CD4-positive, alpha-beta T cell treated with Interleukin-15 for 1 hour (primary cell): ENCODE data around the gene NPC2.

Source experiments
- DNase-seq: peaks from one replicate; pipeline ENCODE4 v3.0.0-alpha.2; 2020

NPC2 gene

DNA sequence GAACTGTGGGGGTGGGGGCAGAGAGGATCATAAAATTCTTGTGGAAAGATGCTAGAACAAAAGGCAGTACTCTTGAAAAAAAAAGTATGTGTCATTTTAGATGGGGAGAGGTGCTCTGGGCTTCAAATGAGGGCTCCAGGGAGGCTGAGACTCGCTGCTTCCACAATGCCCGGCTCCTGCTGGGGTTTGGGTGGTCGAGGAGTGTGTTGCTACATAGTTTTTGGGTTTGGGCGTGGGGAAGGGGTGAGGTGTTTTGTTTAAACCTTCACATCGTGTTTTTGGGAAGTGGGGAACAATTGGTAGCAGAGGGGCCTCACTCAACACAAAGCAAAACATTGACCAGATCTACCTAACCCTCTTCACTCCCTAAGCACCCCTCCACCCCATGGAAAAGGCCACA lies 8.6 kb upstream of the NPC2 start:
- DNase-seq, result no peak

DNA sequence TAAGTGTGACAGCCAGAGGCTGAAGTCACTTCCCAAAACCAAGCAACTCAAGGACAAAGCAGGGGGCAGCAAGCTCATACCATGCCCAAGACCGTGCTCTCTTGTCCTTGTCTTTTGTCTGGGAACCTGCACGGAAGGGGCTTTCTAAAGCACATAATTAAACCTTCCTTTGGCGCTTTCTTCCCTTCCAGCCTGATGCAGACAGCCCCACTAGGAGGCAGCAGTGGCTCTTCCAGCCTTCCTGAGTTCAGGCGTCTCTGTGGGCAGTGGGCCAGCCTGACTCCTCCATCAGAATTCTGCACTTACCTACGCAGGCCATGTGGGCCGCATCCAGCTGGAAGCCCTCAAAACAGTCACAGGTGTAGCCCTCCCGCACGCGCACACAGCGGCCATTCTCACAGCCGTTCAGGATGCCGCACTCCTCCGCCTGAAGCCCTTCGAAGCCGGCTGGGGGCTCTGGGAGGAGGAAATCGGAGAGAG lies 8.1 kb upstream of the NPC2 start:
- DNase-seq, result no peak

DNA sequence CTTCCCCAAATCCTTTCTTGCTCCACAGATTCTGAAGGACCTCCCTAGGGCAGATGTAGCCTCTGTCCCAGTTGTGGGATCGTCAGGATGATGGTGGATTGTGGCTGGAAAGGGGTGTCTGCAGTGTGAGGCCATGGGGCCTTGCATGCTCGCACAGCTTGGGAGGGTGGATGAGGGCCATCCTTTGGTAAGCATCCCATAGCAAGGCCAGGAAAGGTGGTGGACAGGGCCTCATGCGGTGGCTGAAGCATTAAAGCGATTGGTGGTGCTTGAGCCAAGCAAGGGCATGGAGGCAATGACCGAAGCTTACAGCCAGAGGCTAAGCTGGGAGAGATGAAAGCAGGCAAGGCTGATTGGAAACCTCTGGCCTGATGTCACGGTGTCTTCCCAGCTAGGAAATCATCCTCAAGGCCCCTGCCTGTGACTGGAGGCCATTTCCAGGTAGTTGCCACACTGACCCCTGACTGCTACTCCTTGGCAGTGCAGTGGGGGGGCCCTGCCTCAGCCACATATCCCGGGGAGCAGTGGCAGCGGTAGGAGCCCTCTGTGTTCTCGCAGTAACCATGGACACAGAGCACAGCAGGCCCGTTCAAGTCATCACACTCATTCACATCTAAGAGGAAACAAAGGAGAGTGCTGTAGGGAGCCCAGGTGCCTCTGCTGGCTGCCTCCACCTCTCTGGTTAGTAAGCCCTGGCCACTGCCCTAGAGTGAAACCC lies 7.5 kb upstream of the NPC2 start:
- DNase-seq, result no peak

DNA sequence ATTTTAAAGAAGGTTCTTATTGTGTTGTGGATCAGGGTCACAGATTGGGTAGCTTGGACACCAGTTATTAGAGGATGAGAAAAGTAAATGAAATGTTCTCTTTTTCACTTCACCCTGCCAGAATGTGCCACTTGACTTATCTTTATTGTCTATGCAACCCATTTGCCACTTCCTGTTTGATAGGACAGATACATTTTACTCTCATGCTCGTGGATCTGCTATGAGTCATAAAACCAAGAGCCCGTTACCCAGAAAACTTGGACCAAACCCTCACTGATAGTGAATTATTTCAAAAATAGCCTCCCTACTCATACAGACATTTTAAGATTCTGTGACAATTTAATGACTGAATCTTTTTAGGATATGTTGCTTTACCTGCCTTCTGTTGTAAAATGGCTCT lies 2.3 kb upstream of the NPC2 start:
- no peak for DNase-seq

DNA sequence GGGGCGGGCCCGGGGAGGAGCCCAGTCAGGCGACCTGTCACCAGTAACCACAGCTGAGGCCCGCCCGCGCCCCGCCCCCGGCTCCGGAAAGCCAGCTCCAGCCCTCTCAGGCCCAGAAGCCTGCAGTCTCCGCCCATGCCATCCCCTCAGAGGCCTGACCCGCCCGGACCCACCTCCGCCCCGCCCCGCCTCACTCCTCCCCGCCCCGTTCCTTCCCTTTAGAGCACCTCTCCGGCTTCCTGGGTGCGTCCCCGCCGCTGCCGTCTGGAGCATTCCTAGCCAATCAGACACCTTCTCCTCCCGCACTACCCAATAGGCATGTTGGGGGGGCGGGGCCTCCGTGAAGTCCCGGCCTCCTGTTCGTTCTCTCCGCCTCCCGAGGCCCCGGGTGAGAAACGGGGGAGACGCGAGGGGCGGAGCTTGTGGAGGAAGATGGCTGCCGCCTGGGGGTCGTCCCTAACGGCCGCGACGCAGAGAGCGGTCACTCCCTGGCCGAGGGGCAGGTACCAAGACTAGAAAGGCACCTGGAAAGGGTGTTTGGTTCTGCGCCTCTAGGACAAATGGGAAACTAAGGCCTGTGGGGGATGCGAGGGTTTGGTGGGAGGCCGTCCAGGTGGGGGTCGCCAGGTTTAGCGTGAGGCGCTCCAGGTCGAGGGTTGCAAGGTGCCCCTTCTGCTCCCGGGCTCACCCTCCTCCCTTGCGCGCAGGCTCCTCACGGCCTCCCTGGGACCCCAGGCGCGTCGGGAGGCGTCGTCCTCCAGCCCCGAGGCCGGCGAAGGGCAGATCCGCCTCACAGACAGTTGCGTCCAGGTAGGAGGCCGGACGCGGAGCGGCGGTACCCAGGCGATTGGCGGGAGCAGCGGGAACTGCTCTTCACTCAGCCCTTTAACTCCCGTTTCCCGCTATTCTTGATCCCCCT lies 497 bp upstream of the NPC2 start, which contains the start of gene ISCA2:
Gene ISCA2, plus strand, starts transcription at position 423 of the 919 bp plus-strand sequence. Its CDS starts 10 bp downstream, at position 433.
- DNase-seq, result peak; percentile 100

DNA sequence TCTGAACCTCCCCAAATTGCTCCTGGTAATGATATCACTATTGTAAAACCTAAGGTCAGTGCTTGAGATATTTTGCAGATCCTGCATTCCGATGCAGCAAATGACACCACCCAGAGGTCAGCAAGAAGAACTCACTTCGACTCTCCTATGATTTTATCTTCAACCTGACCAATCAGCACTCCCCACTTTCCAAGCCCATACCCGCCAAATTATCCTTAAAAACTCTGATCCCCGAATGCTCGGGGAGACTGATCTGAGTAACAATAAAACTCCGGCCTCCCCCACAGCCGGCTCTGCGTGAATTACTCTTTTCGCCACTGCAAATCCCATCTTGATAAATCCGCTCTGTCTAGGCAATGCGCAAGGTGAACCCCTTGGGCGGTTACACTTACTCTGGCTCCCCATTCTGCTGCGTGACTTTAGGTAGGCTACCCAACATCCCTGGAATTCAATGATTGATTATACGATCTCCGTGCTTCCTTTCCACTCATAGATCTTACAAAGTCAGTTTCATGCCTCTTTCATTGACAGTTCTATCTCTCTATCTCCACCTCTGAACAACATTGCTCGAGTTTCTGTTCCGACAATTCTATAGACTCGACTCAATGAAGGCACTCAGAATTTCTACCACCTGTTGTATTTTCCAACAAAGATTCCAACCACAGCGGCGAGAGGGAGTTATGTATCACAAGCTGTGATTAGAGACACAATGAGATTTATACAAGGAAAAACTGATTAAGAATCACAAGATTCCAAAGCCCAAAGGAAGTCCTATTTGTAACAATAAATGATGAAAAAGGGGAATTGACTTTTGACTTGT lies 939 bp downstream of the NPC2 start:
- peak; percentile 43 for DNase-seq

DNA sequence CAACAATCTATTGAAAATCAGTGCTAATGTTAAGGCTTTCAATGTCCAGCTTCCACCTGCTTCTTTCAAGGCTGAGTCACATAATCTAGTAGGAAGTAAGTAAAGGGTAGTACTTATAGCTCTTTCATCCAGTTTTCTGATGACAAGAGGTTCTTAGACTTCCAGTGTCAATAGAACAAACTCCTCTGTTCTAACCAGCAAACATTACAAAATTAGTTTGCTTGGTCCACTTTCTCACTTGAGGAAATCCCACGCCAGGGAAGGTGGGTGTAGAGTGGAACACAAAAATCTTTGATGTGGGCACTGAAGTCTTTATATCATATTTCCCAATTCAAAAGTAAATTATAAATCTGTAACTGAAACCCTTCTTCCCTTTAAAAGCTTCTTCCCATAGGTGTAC lies 2.6 kb downstream of the NPC2 start:
- DNase-seq, result no peak

DNA sequence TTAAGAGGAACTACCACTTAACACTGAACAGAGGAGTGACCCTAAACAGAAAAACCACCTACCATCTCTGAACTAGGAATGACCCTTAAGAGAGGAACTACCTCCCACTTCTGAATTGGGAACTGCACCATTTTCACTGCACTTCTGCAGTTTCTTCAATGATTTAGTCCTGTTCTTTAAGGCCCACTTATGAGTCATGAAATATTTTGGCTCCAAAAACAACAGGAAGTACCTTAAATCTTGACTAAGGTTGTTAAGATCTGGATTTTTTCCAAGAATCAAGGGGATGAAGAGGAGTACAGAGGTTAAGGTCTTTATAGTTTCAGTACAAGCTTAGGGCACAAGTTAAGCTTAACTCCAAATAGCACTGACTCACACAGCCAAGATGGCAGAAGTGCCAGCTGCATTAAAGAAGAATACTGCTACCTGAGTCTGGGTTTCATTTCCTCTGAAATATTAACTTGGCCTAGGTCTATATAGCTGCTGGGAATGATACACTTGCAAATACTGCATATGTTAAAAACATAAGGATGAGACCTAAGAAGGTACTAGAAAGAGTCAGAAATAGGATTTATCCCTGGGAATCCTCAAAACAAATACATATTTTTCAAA lies 4.2 kb downstream of the NPC2 start:
- DNase-seq, result no peak

DNA sequence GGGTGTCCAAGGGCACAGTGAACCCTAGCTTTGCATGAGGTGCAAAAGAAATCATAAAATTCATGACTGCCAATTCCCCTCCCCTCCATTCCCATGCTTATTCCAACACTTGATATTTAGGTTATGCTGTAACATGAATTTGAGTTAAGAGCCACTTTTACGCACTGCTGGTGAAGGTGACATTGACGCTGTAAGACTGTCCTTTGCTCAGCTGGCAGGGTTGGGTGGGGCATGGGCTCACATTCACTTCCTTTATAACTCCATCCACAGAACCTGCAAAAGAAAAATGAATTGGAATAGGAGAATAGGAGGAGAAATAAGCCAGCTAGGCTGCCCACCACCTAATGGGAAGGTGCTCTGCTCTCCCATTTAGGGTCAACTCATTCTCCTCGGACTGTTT lies 6.9 kb downstream of the NPC2 start:
- no peak for DNase-seq

DNA sequence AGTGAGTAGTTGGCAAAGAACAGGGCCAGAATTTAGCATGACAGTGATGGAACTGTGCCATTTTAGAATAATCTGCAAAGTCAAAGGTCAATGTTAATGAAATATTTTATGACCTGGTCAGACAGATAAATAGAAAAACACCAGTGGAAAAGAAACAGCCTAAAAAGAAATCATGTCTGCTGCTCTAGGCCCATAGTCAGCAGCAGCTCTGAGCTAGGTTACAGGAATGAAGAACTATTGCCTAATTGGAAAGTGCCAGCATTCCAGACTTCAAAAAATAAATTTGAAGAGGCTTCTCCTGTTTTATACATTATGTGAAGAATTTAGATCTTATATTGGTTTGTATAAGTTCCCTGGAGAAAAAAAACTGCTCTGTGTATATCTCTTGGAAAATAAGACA lies 9.8 kb downstream of the NPC2 start:
- DNase-seq, result no peak

DNA sequence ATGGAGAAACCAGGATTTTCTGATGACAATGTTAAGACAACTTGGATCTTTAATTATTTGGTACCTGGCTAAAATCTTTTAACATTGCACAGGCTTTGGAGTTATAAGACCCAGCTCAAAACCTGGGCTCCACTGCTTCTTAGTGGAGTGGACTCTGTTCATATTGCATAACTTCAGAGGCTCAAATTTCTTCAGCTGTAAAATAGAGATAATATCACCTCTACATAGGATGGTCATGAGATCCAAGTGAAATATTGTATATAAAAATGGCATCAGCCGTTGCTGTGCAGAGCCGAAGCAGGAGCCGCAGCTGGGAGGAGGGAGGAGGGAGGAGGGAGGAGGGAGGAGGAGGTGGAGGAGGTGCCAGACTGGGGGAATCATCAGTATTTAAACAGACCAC lies 10.5 kb downstream of the NPC2 start:
- DNase-seq, result no peak

DNA sequence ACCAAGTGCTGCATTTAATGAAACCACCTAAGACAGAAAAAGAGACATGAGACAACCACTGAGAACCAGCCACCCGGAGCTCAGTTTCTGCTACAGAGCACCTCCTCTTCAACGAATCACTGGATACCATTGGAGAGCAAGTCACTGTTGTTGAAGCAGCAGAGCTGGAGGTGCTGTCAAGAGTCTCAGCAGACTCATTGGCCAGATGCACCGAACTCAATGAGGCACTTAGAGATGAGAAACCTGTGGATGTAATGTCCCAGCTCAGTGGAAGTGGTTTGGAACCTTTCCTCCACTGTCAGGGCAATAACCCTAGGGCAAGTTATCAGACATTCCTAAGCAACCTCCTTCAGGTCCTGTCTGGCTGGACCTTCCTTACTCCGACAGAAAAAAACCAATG lies 13.1 kb downstream of the NPC2 start:
- DNase-seq, result no peak

DNA sequence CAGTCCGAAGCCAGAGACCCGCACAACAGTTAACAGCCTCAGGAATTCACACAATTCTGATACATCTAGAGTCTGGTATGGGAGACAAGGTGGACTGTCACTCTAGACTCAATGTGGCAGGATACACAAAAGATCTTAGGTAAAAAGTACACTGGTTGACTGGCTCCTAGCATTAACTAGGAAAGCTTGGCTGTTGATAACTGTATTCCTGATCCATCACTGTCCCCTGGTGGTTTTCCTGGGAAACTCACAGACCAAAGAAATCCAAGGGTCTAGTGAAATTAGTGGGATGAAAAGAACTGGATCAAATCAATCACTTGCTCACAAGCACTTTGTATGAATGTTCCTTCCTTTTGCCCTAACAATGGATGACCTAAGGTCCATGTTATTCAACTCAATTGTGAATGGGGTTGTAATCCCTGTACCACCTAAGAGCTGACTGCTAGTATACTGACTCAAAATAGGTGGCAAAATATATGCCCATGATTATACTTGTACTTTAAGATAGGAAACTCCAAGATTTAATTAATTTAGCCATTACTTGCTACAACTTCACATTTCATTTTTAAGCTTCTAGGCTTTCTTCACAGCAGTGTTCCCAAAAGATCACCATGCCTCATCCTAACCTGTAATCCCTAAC lies 14.0 kb downstream of the NPC2 start:
- DNase-seq, result no peak

DNA sequence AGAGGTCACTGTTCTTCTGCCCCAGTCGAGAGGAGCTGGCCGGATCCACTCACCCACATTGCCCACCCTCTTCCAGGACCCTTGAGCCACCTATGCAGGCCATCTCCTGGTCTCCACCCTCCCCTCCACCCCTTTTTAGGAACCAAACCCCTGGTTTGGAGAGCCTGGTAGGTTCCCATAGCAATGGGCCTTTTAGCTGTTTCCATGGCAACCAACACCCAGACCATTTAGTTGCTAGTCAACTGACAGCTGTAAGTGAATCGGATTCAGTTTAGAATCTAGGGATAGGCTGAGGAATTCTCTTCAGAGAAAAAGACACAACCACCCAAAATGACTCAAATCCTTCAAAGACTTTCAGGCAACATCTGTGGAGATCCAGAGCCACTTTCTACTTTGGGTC lies 16.5 kb downstream of the NPC2 start:
- DNase-seq, result no peak

DNA sequence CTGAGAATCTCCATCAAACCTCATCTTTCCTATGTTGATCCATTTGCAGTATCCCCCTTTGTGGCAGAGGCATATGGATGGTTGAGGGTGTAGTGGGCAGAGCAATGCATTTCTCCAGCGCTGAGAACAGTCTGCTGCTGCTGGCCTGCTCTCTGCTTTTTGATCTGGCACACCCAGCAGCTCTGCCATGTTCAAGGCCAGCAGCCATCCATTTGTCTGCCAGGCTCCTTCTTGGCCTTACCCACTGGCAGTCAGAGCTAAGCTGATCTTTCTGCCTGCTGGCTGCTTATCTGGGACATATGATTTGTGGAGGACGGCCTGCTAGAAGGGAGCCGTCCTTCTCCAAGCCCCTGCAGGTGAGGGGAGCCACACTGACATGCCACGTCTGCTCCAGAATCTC lies 17.0 kb downstream of the NPC2 start:
- DNase-seq, result no peak

DNA sequence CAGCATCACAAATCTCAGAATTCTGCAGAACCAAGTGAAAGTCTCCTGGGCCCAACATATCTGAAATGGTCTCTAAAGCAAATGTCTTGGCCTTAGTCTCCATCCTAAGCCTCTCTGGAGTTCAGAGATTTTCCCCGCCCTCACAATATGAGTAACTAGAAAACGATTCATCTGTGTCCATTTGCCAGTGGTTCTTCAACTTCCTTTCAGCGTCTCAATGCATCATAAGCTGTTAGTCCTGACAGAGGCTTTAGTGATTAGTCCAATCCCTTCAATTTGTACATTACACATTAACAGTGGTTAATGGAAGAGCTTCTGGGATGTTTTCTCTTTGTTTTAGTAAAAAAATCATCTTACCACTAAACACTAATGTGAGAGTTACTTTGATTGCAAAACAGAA lies 17.4 kb downstream of the NPC2 start:
- no peak for DNase-seq

DNA sequence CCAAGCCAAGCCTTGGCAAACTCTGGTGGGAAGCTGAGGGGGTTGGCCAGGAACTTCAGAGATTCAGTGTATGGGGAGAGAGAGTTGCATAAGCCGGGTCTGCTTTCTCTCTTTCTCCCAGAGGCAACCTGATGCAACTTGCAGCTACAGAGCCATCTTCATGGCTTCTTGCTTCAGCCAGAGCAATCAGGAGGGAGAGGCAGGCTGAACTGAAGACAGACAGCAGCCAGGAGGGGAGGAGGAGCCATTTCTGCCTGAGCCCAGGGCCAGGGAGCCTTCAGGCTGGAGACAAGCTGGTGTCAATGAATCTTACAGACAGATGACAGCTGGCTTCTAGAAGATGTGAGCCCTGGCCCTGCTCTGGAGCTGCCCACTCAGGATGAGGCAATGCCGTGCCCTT lies 18.7 kb downstream of the NPC2 start:
- no peak for DNase-seq

DNA sequence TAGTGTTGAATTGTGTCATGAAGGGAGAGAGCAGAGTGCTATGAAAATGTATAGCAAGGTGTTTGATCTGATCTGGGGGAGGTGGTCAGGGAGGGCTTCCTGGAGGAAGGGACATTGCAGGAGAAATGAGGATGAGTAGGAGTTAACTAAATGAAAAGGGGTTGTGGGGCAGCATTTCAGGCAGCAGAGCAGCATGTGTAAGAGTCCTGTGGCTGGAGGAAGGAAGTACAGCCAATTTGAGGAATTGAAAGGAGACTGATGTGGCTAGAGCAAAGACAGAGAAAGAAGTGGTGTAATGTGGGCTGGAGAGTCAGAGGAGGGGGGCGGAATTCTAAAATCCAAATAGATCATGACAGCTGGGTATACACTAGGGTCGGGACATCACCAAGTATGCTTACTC lies 20.5 kb downstream of the NPC2 start:
- no peak for DNase-seq

DNA sequence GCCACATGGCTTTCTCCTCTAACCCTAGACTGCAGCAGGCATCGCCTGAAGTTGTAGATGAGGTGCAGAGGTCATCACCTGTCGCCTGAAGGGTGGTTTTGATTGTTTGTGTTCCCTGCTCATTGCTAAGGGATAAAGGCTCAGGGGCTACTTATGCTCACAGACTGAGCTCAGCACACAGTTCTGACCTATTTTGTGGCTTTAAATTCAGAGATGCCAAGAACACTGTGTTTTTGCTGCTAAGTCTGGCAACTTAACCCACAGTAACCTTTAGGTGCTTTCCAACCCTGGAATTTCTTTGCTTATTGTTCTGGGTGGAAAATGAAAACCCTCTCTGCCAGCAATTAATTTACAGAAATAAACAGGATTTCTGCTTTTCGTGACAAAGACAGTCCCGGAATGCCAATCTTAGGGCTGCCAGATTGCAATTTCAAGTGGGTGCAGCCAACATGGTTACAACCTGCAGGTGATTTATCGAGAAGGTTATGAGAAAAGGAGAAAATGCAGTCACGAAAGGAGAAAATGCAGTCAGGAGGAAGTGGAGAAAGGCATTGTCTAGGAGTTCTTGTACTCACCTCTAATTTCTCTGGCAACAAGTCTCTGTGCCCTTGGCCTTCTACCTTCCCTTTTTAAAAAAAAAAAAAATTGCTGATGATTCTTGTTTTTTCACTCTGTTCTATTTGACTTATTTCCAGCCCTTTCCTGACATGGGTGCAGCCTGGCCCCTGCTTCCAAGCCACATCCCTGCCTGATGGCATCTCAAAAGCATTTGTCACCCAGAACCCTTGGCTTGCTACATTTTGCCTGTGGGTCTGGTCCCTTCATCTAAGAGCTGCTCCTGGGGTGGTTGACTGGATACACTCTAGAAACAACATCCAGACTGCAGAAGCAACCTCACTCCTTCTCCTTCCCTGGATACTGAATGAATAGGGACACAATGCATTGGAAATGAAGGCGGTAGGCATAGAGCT lies 23.3 kb downstream of the NPC2 start:
- no peak for DNase-seq

DNA sequence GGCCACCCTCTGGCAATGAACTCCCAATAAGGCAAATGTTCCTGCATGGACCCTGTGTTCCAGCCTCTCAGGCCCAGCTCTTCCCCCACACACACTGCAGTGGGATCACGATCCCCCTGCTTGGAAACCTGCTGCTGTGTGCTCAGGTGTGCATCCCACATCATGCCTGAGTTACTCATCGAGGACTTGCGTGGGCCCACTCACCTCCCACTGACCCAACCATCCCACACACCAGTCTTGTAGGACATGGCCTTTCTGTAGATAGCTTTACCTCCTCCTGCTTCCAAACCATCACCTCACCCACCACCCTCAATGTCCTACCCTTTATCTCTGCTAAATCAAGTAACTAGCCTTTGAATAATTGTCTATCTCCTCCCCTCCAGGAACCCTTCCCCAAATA lies 24.6 kb downstream of the NPC2 start:
- no peak for DNase-seq

DNA sequence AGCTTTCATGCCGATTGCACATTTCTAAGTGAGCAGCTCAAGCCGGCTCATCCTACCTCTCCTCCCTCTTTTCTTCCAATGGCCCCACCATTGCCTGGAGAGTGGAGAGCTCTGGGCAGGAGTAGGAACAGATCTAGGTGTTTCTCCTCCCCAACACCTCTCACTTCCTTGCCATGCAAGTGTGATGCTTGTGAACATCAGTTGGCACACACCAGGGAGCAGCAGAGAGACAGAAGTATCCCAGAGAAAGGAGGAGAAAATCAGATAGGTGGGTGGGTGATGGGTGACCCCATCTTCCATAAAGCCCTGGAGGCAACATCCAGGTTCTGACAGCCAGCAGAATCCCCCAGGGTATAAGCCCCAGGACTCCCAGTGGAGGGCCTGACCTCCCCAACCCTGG lies 27.8 kb downstream of the NPC2 start:
- no peak for DNase-seq
